IMR-90 (cell line): ENCODE results near the gene ANO1. TPM values are rescaled to one million over a fixed set of nuclear protein-coding genes. Genes with fewer than 3 reads are reported as not detected.
A peak's percentile ranks its signal among the peaks of the same experiment; 100 is the strongest.

Experiments used
- ATAC-seq: fragments of 200-7000 bp; cut with Tn5 transposase; 2 replicates; pipeline ENCODE4 v1.9.1; 2020; ENCODE audit warnings: low read depth, mild to moderate bottlenecking, moderate library complexity
- BruUV-seq: library from RNA; stranded (reverse); fragments of 400-500 nt; replicated peaks from 2 replicates; lab custom pipeline; 2021; lab: Mats Ljungman, UMichigan
- CTCF ChIA-PET: fragments of 300-600 bp; formaldehyde crosslinking; extraction: SDS; loops from one replicate; lab custom pipeline; 2021; ENCODE audit warnings: antibody characterized with exemption; lab: Yijun Ruan, JAX
- POLR2A ChIA-PET: fragments of 300-600 bp; sonication (Branson Sonifier 250); formaldehyde crosslinking; loops from one replicate; lab custom pipeline; 2022; ENCODE audit warnings: antibody characterized with exemption; ENCODE audit not compliant: unreplicated experiment; lab: Charles Lee
- DNase-seq: peaks from one replicate; pipeline ENCODE4 v3.0.0; 2013
- H2AFZ ChIP-seq: replicated peaks from 2 replicates; pipeline ENCODE3; 2013; ENCODE audit warnings: low read length, mild to moderate bottlenecking; ENCODE audit not compliant: poor library complexity
- H2AK5ac ChIP-seq: 2 replicates; pipeline ENCODE4 v1.6.1; 2013; ENCODE audit warnings: low read depth, low read length, inconsistent platforms
- H2AK9ac ChIP-seq: replicated peaks from 2 replicates; pipeline ENCODE3; 2013; ENCODE audit warnings: mild to moderate bottlenecking, low read depth, low read length, moderate library complexity; ENCODE audit not compliant: poor library complexity
- H2BK120ac ChIP-seq: 2 replicates; pipeline ENCODE4 v1.6.1; 2013; ENCODE audit warnings: low read depth, low read length, inconsistent platforms
- H2BK15ac ChIP-seq: 3 replicates; pipeline ENCODE4 v1.6.1; 2013; ENCODE audit warnings: low read depth, low read length, inconsistent platforms
- H2BK20ac ChIP-seq: 2 replicates; pipeline ENCODE4 v1.6.1; 2013; ENCODE audit warnings: low read depth, mild to moderate bottlenecking, inconsistent platforms, low read length, moderate library complexity
- H2BK5ac ChIP-seq: 2 replicates; pipeline ENCODE4 v1.6.1; 2013; ENCODE audit warnings: mild to moderate bottlenecking, low read depth, low read length, inconsistent platforms; ENCODE audit not compliant: poor library complexity, severe bottlenecking
- H3K14ac ChIP-seq: replicated peaks from 2 replicates; pipeline ENCODE4 v1.6.1; 2013; ENCODE audit warnings: low read depth, low read length, inconsistent platforms
- H3K18ac ChIP-seq: 2 replicates; pipeline ENCODE4 v1.6.1; 2013; ENCODE audit warnings: low read depth, low read length, control low read depth
- H3K23ac ChIP-seq: 2 replicates; pipeline ENCODE4 v1.6.1; 2013; ENCODE audit warnings: low read depth, low read length, inconsistent platforms
- H3K27ac ChIP-seq: 2 replicates; pipeline ENCODE4 v1.5.1; 2013; ENCODE audit warnings: mild to moderate bottlenecking, control low read depth, low read length; ENCODE audit not compliant: insufficient read depth
- H3K27me3 ChIP-seq: 2 replicates; pipeline ENCODE4 v1.6.1; 2013; ENCODE audit warnings: low read length; ENCODE audit not compliant: control insufficient read depth, insufficient read depth
- H3K36me3 ChIP-seq: 2 replicates; pipeline ENCODE4 v1.6.1; 2013; ENCODE audit warnings: low read length, mixed read lengths; ENCODE audit not compliant: control insufficient read depth, insufficient read depth
- H3K4ac ChIP-seq: 2 replicates; pipeline ENCODE4 v1.6.1; 2013; ENCODE audit warnings: low read depth, low read length, inconsistent platforms
- H3K4me1 ChIP-seq: 2 replicates; pipeline ENCODE4 v1.6.1; 2013; ENCODE audit warnings: low read length, mixed read lengths; ENCODE audit not compliant: control insufficient read depth, insufficient read depth
- H3K4me2 ChIP-seq: 2 replicates; pipeline ENCODE4 v1.6.1; 2013; ENCODE audit warnings: low read depth, mild to moderate bottlenecking, control low read depth, low read length, moderate library complexity
- H3K4me3 ChIP-seq: 2 replicates; pipeline ENCODE4 v1.5.1; 2013; ENCODE audit warnings: low read depth, mild to moderate bottlenecking, control low read depth, low read length, moderate library complexity; ENCODE audit not compliant: insufficient read depth
- H3K56ac ChIP-seq: 2 replicates; pipeline ENCODE4 v1.6.1; 2013; ENCODE audit warnings: low read length, inconsistent platforms; ENCODE audit not compliant: insufficient read depth; ENCODE audit errors: extremely low read depth
- H3K79me1 ChIP-seq, 2 experiments: 2 replicates each; pipeline ENCODE4 v1.6.1; 2013; ENCODE audit warnings: low read length in 2 of 2, inconsistent platforms in 1 of 2, low read depth in 1 of 2
- H3K9ac ChIP-seq: 2 replicates; pipeline ENCODE4 v1.6.1; 2013; ENCODE audit warnings: low read depth, low read length, control low read depth
- H3K9me1 ChIP-seq: 2 replicates; pipeline ENCODE4 v1.6.1; 2013; ENCODE audit warnings: low read length, inconsistent platforms; ENCODE audit not compliant: insufficient read depth
- H3K9me3 ChIP-seq: 2 replicates; pipeline ENCODE4 v1.6.1; 2013; ENCODE audit warnings: low read length; ENCODE audit not compliant: control insufficient read depth, insufficient read depth
- H4K20me1 ChIP-seq: 2 replicates; pipeline ENCODE4 v1.6.1; 2013; ENCODE audit warnings: low read length, inconsistent platforms; ENCODE audit not compliant: insufficient read depth
- H4K5ac ChIP-seq: 2 replicates; pipeline ENCODE4 v1.6.1; 2013; ENCODE audit warnings: mild to moderate bottlenecking, low read depth, low read length, control low read depth
- H4K8ac ChIP-seq, 2 experiments: 2 replicates each; pipeline ENCODE4 v1.6.1; 2013; ENCODE audit warnings: low read depth in 2 of 2, low read length in 2 of 2, control low read depth in 1 of 2, inconsistent platforms in 1 of 2
- H4K91ac ChIP-seq: 2 replicates; pipeline ENCODE4 v1.6.1; 2013; ENCODE audit warnings: low read depth, low read length, inconsistent platforms; ENCODE audit not compliant: insufficient read depth
- MAZ ChIP-seq: IDR thresholded peaks from 2 replicates; pipeline ENCODE4 v1.6.1; 2012; ENCODE audit warnings: low read depth, mild to moderate bottlenecking, low read length, improper control_type of control experiment, moderate library complexity, borderline replicate concordance
- WGBS, 2 experiments: methylation state at CpG; one replicate each; pipeline versions ENCODE4 v1.1.5 to v1.1.7; 2013; ENCODE audit warnings: missing lambda C conversion rate in 2 of 2; ENCODE audit not compliant: insufficient read length in 1 of 2; ENCODE audit errors: extremely low coverage in 2 of 2; 5-methylcytosine and 5-hydroxymethylcytosine counted together
- dilution Hi-C: fragments of 300-500 bp; cut with HindIII; formaldehyde crosslinking; loops from one replicate; pipeline ENCODE4 v1.14.3; 2018; ENCODE audit warnings: low sequenced_read_pairs; ENCODE audit not compliant: unreplicated experiment
- in situ Hi-C: fragments of 300-500 bp; cut with MboI; formaldehyde crosslinking; loops from 3 replicates; pipeline ENCODE4 v1.14.3; 2019; ENCODE audit warnings: low sequenced_read_pairs, inconsistent platforms, mixed read lengths
- intact Hi-C: fragments of 100-400 bp; cut with micrococcal nuclease; formaldehyde crosslinking; loops from 2 replicates; pipeline ENCODE4 v1.10.0; 2022
- polyA plus RNA-seq, 3 experiments: library from polyadenylated mRNA; depleted of rRNA; stranded (reverse); fragments of >200 nt; gene quantifications; 2 replicates each; pipeline ENCODE4 v1.2.3, GENCODE V29; 2012; ENCODE audit warnings: low replicate concordance in 1 of 3
- total RNA-seq: library from RNA; depleted of rRNA; stranded (reverse); fragments of >200 nt; gene quantifications from 2 replicates; pipeline ENCODE4 v1.2.3, GENCODE V29; 2012

The ANO1 gene
- total and polyA plus RNA-seq, 2 of the 4 experiments (the other 2 are of a cell fraction) = 4.1 to 10.7 TPM

DNA sequence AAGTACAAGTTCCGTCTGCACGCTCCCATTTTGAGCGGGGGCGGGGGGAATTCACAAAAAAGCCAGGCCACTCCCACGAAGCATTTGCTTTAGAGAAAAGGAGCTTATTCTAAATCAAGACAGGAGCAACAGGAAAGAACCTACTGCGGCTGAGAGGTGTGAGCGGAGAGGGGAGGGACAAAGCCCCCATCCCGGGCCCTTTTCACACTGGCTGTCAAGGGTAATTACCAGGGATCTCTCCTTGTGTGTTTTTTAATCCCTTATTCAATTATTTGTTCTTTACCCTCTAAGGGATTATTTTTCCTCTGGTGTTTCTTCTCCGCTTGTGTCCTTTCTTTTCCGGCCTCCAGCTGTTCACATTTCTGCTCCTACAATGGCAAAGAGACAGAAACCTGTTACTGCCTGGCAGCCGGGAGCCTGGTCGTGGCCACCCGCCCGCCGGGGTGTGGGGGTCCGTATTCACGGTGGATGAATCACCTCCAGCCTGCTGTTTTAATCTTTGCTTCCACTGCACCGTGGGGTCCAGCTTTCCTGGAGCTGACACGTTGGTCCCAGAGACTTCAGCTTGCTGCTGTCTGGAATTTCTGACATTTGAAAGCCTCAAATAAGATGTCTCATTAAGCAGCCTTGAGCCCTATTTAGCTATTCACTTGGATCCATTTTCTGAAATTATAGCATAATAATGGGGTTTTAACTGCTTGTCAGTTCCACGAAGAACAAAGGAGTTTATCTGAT, 63.5 kb downstream of the ANO1 start:
- H3K4me3 ChIP-seq = no peak overlapping the region
- no peaks in the 10 kb centered on the region for H3K36me3 ChIP-seq
- TF ChIP-seq MAZ = no peak
- no peak overlapping the region; the same call in 1 of the 2 replicates for H3K4me2 ChIP-seq
- intact Hi-C loops = no loop called here
- no peaks in the 10 kb centered on the region for H3K9me3 ChIP-seq
- ChIA-PET POLR2A (no interaction called here), CTCF (interaction anchor here (0.8 kb wide), 1 partner anchor 13 kb away, joined by 3 read pairs; no protein-coding TSS in a partner anchor)
- H2AK5ac ChIP-seq = no peak overlapping the region; the same call in 1 of the 2 replicates
- no peak overlapping the region for H2BK15ac ChIP-seq
- no peaks in the 10 kb centered on the region for H4K20me1 ChIP-seq
- H3K27ac ChIP-seq = no peak overlapping the region
- H2AK9ac ChIP-seq = peak overlapping the region; percentile 31
- peak overlapping the region; percentile 26; the same call in 1 of the 2 replicates for H3K14ac ChIP-seq
- in situ Hi-C loops = no loop called here
- H4K5ac ChIP-seq = no peak overlapping the region; the same call in 1 of the 2 replicates
- no peak overlapping the region for H3K56ac ChIP-seq
- no TSS peak for BruUV-seq
- H2BK120ac ChIP-seq = no peak overlapping the region; the same call in 1 of the 2 replicates
- 28% methylated on average over 9 of the region's 20 CpGs; no CpG with 5 or more reads in 1 of the 2 experiments for WGBS, 2 experiments
- DNase-seq = no peak
- H4K8ac ChIP-seq = peak overlapping the region in 1 of 2 experiments; percentile 42; a peak in 1 of 4 replicates
- no peaks in the 10 kb centered on the region for H3K27me3 ChIP-seq
- H3K23ac ChIP-seq = no peak overlapping the region; the same call in 1 of the 2 replicates
- dilution Hi-C loops = no loop called here
- peak overlapping the region; percentile 29; the same call in 1 of the 2 replicates for H3K4ac ChIP-seq
- H2BK5ac ChIP-seq = no peak overlapping the region
- H3K9ac ChIP-seq = no peak overlapping the region
- ATAC-seq = no peak; the same call in 1 of the 2 replicates
- H3K18ac ChIP-seq = no peak overlapping the region; the same call in 1 of the 2 replicates
- H2BK20ac ChIP-seq = no peak overlapping the region
- H2AFZ ChIP-seq = peak overlapping the region; percentile 68
- peaks cover 3% of the 10 kb centered on the region; the same call in 1 of the 2 replicates for H3K9me1 ChIP-seq
- no peaks in the 10 kb centered on the region; a peak in 1 of 4 replicates for H3K79me1 ChIP-seq
- H3K4me1 ChIP-seq = peaks cover 17% of the 10 kb centered on the region
- H4K91ac ChIP-seq = no peak overlapping the region
